HG03442 (cell line): ENCODE measurements around the gene ARHGAP22.

ENCODE experiments used
- ATAC-seq: cut with Tn5 transposase; IDR thresholded peaks from one replicate; pipeline ENCODE4 v1.9.1; 2021; ENCODE audit warnings: mild to moderate bottlenecking, moderate library complexity; ENCODE audit not compliant: unreplicated experiment

ARHGAP22 gene

DNA sequence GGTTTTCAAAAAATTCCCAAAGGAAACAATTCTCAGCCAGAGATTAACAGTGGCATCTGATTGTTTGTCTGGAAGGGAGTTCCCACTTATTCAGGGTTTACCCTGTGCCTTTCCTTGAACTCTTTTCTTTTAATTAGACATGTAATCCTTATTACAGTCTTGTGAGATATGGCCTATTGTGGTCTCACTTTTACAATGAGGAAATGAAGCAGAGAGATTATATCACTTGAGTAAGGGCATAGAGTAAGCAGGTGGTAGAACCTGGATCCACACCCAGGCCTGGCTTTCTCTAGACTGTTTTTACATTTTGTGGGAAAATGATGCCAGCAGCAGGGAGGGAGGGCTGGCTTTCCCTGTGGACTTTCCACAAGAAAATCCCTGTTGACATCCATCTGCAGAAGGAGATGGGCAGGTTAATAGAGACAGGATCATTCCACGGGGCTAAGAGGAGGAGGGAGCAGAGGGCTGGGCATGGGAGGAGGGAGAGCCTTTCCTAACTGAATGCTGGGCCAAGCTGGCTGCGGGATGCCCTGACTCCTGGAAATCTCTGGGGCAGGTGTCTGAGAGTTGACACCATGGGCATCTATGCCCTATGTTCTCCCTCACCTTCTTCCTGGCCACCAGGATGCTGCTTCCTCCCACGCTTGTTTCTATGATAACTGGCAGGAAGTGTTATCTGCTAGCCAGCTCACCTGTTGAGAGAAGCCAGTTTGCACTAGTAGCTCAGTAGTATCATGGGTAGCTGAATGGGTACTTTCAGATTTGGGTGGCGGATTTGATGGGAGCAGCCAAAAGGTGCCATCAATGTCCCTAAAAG, 28.7 kb upstream of the ARHGAP22 start:
- peak; percentile 20 for ATAC-seq

DNA sequence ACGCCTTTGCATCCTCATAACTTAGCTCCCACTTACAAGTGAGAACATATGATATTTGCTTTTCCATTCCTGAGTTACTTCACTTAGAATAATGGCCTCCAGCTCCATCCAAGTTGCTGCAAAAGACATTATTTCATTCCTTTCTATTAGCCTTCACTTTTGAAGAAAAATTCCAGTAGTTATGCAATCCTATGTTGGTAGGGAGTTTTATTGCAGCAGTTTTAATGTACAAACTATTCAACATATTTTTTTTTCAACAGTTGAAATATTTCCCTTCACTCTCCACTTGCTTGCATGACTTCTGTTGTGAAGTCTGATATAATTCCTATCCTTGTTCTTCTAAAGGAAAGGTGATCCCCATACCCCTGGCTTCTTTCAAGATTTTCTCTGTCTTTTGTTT, 27.3 kb upstream of the ARHGAP22 start:
- ATAC-seq = no peak

DNA sequence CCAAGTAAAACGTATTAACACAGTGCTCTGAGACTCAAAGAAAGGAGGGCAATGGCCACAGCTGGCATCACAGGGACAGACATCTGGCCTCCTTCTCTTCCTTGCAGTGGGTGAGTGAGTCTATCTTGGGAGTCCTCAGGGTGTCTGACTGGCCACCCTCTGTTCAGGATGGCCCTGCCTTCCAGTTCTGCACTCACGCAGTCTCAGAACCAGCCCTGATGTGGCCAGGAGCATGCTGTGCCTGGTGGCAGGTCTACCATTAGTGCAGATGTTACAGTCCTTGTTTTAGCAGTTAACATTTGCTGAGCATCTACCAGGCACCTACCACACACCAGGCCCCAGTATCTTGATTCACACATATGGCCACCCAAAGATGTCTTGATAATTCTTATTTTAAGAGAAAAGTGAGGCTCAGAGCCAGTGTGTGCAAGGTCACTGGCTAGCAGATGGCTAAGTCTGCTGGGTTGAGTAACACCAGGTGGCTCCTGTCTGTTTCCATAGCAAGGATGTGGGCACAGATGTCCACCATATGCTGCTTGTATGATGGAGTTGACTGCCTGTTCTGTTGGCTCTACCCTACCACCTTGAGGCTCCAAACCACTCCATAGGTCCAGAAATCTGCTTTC, 23.2 kb upstream of the ARHGAP22 start:
- ATAC-seq = no peak

DNA sequence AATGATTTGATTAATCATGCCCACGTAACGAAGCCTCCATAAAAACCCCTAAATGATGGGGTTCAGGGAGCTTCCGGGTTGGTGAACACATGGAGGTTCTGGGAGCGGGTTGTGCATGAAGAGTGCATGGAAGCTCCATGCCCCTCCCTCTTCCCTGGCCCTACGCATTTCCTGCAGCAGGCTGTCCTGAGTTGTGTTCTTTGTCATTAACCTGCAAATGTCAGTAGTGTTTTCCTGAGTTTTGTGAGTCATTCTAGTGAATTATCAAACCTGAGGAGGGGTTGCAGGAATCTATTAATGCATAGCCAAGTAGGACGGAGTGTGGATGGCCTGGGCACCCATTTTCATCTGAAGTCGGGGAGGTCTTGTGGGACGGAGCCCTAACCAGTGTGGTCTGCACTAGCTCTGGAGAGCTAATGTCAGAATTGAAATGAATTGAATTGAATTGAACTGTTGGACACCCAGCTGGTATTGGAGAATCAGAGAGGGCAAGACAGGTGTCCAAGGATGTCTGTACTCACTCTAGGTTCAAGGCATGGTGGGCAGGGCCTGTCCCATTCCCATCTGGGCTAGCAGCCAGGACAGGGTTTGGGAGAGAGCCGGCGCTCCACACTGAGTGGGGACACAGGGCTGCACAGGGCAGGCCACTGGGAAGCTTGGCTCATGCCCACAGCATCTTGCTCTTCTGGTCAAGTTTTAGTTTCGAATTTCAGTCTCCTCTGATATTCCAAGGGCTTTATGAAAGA, 22.3 kb upstream of the ARHGAP22 start:
- no peak for ATAC-seq

DNA sequence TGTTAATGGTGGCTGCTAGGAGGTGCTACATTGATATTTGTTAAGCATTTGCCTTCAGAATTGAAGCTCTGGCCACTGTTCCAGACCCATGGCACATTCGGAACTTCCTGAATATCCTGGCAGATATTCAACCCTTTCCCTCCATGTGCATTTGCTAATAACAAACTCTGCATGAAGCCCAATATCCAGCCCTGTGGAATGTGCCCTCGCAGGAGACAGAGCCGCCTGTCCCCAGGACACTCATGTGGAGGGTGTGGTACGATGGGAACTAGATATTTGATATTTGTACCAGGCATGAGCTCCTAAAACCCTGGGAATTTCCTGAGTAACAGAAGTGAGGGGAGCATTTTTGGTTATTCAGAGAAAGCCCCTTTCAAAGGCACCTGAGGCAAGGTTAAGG, 21.6 kb upstream of the ARHGAP22 start:
- ATAC-seq = no peak

DNA sequence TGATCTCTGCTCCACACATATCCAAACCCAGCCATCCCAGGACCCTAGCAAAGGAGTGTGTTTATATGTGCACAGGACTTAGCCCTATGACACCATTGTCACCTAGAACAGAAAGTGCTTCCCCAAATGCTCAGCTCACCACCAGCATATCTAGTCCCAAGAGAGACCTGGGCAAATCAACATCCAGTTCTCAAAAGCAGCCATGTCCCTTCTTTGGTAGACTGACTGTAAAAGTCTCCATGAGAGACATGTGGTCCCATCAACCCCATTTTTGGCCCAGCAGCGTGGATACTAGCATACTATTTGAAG, 20.9 kb upstream of the ARHGAP22 start:
- ATAC-seq = no peak

DNA sequence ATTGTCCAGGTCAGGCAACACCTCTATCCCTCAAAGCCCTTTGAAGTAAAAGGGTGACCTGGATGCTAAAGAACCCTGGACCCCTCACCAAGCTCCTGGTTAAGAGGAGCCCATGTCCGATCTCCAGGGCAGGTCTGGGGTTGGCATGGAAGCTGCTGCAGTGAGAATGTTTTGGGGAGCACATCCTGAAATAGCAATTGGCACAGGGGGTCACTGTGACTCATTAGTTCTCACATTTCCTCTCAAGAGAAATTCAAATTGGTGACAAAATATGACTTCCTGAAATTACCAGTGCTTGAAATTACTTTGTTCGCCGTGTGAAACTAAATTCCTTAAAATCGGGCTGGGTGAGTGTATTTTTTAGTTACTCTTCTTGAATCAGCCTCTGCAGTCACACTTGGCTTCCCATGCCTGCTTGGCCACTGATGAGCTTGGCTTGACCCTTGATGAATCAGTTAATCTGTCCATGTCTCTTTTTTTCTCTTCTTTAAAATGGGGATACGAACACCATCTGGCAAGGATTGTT, 18.8 kb upstream of the ARHGAP22 start:
- no peak for ATAC-seq

DNA sequence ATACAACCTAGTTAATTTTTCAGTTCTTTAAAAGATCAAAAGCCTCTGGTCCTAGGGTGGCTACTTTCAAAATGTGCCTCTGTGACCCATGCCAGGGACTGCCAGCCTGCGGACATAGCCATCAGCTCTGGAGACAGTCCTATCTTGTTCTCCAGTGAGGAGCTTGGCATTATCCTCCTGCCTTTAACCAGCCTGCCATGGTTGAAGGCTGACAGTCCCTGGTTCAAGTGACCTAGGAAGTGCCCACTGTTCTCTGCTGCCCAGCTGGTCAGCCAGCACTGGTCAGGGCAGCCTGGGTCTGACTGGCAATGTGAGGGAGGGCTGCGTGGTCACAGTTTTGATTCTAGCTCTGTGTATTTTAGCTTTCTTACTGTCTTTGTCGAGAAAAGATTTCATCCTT, 18.1 kb upstream of the ARHGAP22 start:
- ATAC-seq = no peak

DNA sequence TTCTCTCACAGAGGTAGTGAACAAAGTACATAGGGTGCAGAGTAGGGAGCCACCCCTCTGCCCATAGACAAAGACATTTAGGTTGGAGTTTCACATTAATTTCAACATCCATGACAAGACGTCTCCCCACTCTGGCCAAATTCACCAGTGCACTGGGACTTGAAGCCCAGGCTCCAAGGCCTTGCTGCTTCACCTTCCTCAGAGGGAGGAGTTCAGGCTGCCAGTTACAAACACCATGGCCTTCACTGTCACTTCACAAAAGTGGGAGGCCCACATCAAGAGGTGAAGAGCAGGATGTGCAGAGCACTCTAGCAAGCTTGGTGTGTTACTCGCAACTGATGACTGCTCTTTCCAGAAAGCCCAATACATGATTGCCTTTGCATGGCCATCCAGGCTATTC, 15.8 kb upstream of the ARHGAP22 start:
- ATAC-seq = no peak

DNA sequence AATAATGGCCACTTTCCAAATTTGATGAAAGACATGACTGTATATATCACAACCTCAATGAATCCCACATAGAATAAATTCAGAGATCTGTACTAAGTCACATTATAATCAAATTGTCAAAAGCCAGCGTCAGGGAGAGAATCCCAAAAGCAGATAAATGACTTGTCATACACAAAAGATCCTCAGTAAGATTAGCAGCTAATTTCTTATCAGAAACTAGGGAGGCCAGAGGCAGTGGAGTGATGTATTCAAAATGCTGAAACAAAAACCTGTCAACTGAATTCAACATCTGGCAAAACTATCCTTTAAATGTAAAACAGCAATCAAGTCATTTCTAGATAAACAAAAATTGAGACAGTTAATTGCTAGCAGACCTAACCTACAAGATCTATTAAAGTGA, 11.6 kb upstream of the ARHGAP22 start:
- ATAC-seq = no peak

DNA sequence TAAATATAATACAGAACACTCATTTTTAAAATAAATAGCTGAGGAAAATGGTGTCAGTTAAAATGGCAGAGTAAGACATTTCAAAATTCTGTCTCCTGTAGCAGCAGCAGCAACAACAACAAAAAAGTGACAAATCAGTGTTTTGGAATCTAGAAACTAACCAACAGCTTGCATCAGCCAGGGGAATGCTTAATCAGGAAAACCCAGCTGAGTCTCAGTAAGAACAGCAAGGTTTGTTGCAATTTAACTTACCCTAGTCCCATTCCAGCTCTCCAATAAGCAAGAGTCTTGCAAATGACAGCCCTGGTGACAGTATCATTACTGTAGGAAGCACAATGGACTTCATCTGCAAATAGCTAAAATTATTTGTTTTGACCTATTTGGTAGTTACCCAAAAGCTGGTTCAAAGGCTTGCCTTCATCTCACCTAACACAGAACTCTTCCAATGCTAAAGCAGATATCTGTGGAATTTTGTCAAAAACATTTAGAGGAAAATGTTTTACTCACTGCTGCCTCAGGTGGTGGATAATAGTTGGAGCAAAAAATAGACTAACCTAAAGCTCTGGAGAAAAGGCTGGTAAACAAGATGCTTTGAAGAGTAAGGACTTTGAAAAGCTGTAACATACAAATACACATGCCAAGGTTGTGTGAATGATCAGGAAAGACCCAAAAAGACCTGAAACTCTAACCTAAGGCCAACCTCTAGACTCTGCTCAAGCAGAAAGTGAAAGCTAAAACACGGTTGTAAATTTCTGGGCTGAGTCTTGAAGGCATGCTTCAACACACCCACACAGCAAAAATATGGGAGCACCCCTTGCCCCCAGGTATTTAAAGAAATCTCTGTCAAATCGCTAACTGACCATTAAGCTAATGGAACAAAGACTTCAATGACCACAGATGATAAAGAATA, 9.9 kb upstream of the ARHGAP22 start:
- ATAC-seq = peak; percentile 75

DNA sequence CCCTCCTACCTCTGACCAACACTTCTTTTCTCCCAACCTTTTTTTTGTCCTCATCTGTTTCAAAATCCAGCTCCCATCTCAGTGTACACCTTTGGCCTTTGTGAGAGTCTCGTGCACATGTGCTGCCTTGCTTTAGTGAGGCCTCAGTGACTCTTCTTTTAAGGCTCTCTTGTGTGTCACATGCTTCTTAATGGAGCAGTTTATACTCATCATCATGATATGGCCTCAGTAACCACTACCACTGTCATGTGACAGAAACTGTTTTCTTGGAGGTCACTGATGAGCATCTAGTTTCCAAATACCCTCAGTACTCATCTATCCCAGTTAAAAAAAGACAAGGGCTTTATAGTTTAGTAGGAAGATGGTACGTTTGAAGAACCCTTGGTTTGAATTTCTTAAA, 8.1 kb upstream of the ARHGAP22 start:
- ATAC-seq = no peak

DNA sequence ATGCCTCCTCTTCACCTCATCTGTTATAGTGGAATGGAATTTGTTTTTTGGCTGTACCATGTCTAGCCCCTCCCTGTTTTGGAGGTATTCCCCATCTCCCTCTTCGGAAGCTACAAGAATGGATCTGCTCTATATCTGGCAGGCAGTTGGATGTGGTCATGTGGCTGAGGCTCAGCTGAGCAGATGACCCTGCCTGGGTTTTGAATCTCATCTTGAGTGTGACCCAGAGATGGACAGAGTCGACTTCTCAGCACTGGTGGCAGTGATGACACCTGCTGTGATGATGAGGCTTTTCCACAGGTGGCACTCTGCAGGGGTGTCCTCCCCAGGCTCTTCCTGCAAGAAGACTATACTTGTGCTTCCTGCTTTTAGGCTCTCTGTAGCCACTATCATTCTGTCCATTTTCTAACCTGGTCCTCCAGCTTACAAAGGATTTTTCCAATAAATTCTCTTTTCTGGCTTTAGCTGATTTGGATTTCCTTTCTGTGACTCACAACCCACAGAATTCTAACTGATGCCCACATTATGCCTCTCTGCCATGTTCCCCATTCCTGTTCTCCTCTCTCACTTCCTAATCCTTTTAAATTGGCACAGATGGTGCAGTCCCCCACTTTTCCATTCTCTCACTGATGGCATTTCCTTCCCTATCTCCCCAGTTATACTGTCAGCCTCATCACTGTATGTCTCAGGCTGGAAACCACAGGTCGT, 7.5 kb upstream of the ARHGAP22 start:
- no peak for ATAC-seq

DNA sequence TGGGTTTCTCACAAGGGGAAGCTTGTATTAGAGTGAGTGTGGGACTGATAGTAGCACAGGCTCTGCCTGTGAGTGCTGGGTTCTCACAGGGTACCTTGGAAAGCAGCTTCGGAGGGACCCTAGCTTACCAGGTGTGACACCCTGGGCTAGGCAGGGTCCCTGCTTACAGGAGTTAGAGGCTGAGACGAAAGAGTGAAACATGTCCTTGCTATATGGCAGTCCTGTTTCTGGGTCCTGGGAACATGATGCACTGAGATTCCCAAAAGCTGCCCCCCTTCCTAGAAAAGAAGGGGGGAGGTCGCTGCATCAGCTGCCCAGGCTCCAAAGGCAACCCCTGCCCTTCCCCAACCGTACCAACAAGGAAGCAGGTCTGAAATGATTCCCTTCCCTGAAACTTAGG, 6.3 kb upstream of the ARHGAP22 start:
- ATAC-seq = no peak

DNA sequence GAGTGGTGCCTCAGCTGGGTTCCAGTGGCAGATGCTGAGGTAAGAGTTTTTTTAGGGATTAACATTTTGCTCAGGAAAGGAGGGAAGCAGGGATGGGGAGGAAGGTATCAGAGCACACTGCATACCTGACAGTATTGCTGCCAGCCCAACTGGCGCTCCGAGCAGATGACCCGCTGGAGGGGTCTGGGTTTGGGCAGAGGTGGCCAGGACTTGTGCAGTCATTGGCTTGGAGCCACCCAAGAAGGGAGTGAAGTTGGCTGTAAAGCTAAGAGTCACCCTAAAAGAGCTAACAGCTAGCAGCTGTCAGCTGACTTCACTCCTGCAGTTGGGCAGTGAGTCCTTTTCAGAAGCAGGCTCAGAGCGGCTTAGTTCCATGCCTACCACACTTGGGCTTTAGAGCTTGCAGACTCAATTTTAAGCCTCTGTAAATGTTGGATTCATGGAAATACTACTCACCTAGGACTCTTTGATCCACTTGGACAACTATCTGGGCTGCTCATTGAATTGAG, 5.8 kb upstream of the ARHGAP22 start:
- no peak for ATAC-seq

DNA sequence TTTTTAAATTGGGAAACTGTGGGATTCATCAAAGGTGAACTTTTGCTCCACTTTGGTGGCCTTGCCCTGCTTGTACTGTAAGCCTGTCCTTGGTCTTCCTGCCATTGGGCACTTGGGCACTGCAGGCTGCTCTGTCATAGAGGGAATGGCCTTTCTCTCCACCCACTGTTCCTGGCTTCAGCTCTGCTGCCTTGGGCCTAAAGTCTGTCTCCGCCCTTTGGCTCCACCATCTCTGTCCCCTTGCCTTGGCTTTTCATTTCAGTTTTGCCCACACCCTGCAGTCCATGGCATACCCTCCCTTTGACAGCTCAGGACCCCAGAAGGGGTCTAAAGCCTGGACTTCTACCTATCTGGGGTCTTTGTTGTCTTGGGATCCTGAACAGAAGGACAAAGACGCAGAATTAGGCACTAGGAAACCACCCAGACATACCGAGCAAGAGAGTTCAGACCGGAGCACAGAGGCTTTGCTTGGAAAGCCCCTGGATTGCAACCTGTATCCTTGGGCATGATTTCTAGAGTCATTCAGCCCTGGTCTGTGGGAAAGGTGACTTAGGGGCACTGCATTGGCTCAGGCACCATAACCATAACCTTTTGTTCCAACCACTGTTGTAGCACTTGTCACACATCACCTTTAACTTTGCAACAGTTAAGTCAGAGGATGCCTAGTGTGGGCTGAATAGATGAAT, 5.2 kb upstream of the ARHGAP22 start:
- no peak for ATAC-seq

DNA sequence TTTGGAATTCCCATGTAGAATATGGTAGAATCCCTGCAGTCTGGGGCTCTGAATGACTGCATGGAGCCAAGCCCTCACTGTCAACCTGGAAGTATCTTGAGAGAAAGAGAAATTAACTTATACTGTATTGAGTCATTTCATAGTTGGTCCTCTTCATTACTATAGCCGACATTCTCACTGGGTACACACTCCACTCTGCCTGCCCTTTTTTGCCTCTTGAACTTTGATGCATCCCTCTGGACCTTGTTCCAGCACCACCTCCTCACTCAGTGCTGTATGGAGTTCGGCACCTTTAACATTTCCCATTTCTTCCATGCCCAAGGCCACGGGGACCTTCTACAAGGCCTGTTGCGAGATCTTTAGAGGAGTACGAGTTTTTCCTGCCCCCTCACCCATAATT, 4.6 kb upstream of the ARHGAP22 start:
- ATAC-seq = no peak

DNA sequence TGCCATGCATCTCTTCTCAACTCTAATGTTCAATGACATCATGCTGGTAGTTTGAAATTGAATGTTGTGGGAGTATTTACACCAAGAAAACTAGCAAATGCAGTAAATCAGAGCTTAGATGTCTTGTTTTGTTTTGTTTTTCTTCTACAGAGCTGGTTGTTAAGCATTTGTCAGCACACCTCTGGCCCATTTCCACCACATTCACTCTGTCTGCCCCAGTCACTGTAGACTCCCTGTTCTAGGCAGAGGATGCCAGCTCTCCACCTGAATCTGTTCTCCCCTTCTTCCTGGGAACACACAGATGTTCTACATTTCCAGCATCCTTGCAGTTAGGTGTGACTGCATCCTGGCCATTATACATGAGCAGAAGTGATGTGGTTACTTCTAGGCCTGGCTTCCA, 4.1 kb upstream of the ARHGAP22 start:
- no peak for ATAC-seq

DNA sequence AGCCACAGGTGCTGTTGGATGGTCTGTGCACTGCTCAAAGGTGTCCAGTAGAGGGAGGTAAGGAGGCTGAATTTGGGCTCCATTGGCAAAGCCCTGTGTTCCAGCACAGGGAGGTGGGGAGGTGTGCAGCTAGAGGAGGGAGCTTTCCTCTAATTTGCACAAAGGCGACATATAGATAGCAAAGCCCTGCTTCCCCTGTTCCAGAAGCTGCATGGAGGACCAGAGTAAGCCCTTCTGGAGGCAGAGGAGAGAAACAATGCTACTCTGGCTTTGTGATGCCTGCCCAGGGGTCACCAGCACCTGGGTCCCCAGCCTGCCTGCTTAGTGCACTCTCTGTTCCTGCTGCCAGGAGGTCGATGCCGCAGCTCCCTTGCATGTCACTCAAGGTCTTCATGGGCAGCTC, 3.4 kb upstream of the ARHGAP22 start:
- no peak for ATAC-seq
